Transverse colon (tissue), 4 donors: ENCODE results near the gene TLDC2. TPM values are rescaled to one million over a fixed set of nuclear protein-coding genes. Genes with fewer than 3 reads are reported as not detected.

ENCODE experiments used
- DNase-seq: peaks from one replicate; pipeline ENCODE4 v3.0.0-alpha.2; 2019
- H3K27ac ChIP-seq, 4 donors: fragments of 200-600 bp; sonication (generic); 2 replicates each; pipeline ENCODE4 v1.5.1; 2016 to 2018; ENCODE audit warnings: inconsistent platforms in 4 of 4
- H3K27me3 ChIP-seq: fragments of 200-600 bp; sonication (generic); 2 replicates; pipeline ENCODE4 v1.5.1; 2017; ENCODE audit warnings: inconsistent platforms
- H3K36me3 ChIP-seq, 4 donors: fragments of 200-600 bp; sonication (generic); 2 replicates each; pipeline ENCODE4 v1.5.1; 2017 to 2019; ENCODE audit warnings: inconsistent platforms in 4 of 4
- H3K4me1 ChIP-seq, 4 donors: fragments of 200-600 bp; sonication (generic); 2 replicates each; pipeline ENCODE4 v1.5.1; 2017 to 2020; ENCODE audit warnings: inconsistent platforms in 4 of 4
- H3K4me3 ChIP-seq, 4 donors: fragments of 200-600 bp; sonication (generic); 1 replicate in 1 of 4; 2 replicates in 3 of 4; pipeline versions ENCODE4 v1.5.1 to v1.6.1; 2017 to 2019; ENCODE audit warnings: inconsistent platforms in 4 of 4
- H3K9me3 ChIP-seq, 2 donors: fragments of 200-600 bp; sonication (generic); 2 replicates each; pipeline ENCODE4 v1.5.1; 2017 to 2019; ENCODE audit warnings: inconsistent platforms in 2 of 2
- CTCF ChIP-seq, 5 experiments: fragments of 200-600 bp in 3 of 5; fragments of 450-650 bp in 2 of 5; sonication (generic) in 3 of 5; IDR thresholded peaks; 1 replicate in 2 of 5; 2 replicates in 3 of 5; pipeline ENCODE4 v1.5.1; 2016 to 2017; ENCODE audit warnings: antibody characterized with exemption in 5 of 5, inconsistent platforms in 3 of 5, mild to moderate bottlenecking in 2 of 5, moderate library complexity in 1 of 5
- EP300 ChIP-seq: sonication (generic); formaldehyde crosslinking; IDR thresholded peaks from one replicate; pipeline ENCODE4 v1.6.1; 2017; ENCODE audit warnings: antibody characterized with exemption, low read depth
- POLR2A ChIP-seq: fragments of 450-650 bp; IDR thresholded peaks from one replicate; pipeline ENCODE4 v1.6.1; 2016; ENCODE audit warnings: antibody characterized with exemption, mild to moderate bottlenecking, moderate library complexity
- POLR2AphosphoS5 ChIP-seq, 3 donors: sonication (generic); formaldehyde crosslinking; IDR thresholded peaks; one replicate each; pipeline ENCODE4 v1.6.1; 2016; ENCODE audit warnings: antibody characterized with exemption in 3 of 3
- WGBS, 2 donors: methylation state at CpG; one replicate each; pipeline ENCODE4 v1.1.5; 2018; ENCODE audit warnings: low coverage in 1 of 2; 5-methylcytosine and 5-hydroxymethylcytosine counted together
- in situ Hi-C, 4 donors: fragments of 200-750 bp; cut with MboI; loops; one replicate each; pipeline versions ENCODE4 v1.15.0 to v1.15.1; 2017; ENCODE audit warnings: low sequenced_read_pairs in 3 of 4, low pct_ligation_motif_present in 1 of 4, low pct_unique_long_range_greater_than_20kb in 1 of 4
- intact Hi-C: fragments of 100-400 bp; cut with DNase I; formaldehyde crosslinking; loops from one replicate; pipeline ENCODE4 v1.15.1; 2023; ENCODE audit warnings: low total_unique reads
- total RNA-seq, 4 donors: library from RNA; depleted of rRNA; stranded (reverse); fragments of >200 nt; gene quantifications; one replicate each; pipeline ENCODE4 v1.1.0, GENCODE V29; 2016

Gene TLDC2
- 10 to 100 TPM; 22.9 to 26.1 (median 23.2) TPM for total RNA-seq

GRCh38 chr20:36875702-36876472 is at the start of gene TLDC2:
TSS of gene TLDC2 (plus strand) at chr20:36876138. CDS start at chr20:36876175, 37 bp downstream.
- H3K9me3 ChIP-seq: no peaks in the 10 kb centered on the region
- TF ChIP-seq POLR2AphosphoS5 (IDR thresholded peaks at IDR 0.05) (peak; percentile 75 to 97 (median 97)), EP300 (no peak), POLR2A (peak; percentile 96), CTCF (IDR thresholded peaks at IDR 0.05) (no peak)
- peak within 1 kb of the TSS; percentile 13 to 39 (median 24) for H3K4me3 ChIP-seq
- H3K27ac ChIP-seq: peak within 1 kb of the TSS; percentile 71 to 87 (median 82)
- in situ Hi-C loops (loop anchor here in 1 of 4 donors (25.0 kb wide), 1 partner anchor 264 kb away; the partner anchor contains the start of gene RAB5IF), intact Hi-C loops (no loop called here)
- 71% methylated on average over 14 of the region's 14 CpGs; no CpG with 5 or more reads in 1 of the 2 donors for WGBS, 2 donors
- peak; percentile 91 for DNase-seq
- H3K27me3 ChIP-seq: no peaks in the 10 kb centered on the region
- peaks cover 0 to 24% (median 7%) of the 10 kb centered on the region in 4 donors for H3K4me1 ChIP-seq
- no peaks in the 10 kb centered on the region for H3K36me3 ChIP-seq

- H3K4me1 ChIP-seq: peaks cover 11 to 35% (median 17%) of the 10 kb centered on the region in 4 donors
- H3K4me3 ChIP-seq: no peak overlapping the region
- 82 to 93% methylated on average over 3 to 7 of the region's 7 CpGs for WGBS, 2 donors
- in situ Hi-C loops: no loop called here
- H3K27ac ChIP-seq: peak overlapping the region in 2 of 4 donors; percentile 49 to 70
- intact Hi-C loops: no loop called here
- no peaks in the 10 kb centered on the region for H3K27me3 ChIP-seq
- no peaks in the 10 kb centered on the region for H3K9me3 ChIP-seq
- H3K36me3 ChIP-seq: peaks cover 0 to 3% (median 0%) of the 10 kb centered on the region in 4 donors
- no peak for DNase-seq
- TF ChIP-seq POLR2A: no peak
- no peak for TF ChIP-seq CTCF (IDR thresholded peaks at IDR 0.05)
- no peak for TF ChIP-seq POLR2AphosphoS5 (IDR thresholded peaks at IDR 0.05)
- TF ChIP-seq EP300: no peak
Measured at GRCh38 chr20:36826554-36827244, 49.2 kb upstream of the TLDC2 start.

GRCh38 chr20:36827541-36828279 is 48.2 kb upstream of the TLDC2 start:
- DNase-seq: no peak
- Histone ChIP-seq H3K36me3 (peaks cover 0 to 3% (median 0%) of the 10 kb centered on the region in 4 donors), H3K27me3 (no peaks in the 10 kb centered on the region), H3K27ac (peak overlapping the region in 3 of 4 donors; percentile 2 to 70 (median 49)), H3K4me1 (peaks cover 17 to 41% (median 21%) of the 10 kb centered on the region in 4 donors), H3K4me3 (no peak overlapping the region), H3K9me3 (no peaks in the 10 kb centered on the region)
- intact Hi-C loops (no loop called here), in situ Hi-C loops (no loop called here)
- TF ChIP-seq CTCF (IDR thresholded peaks at IDR 0.05): no peak
- no peak for TF ChIP-seq EP300
- no peak for TF ChIP-seq POLR2AphosphoS5 (IDR thresholded peaks at IDR 0.05)
- WGBS, 2 donors: 78% methylated on average over 11 of the region's 11 CpGs; no CpG with 5 or more reads in 1 of the 2 donors
